Endothelial cell of umbilical vein (primary cell): ENCODE measurements around the gene ZNF138. TPM values are rescaled to one million over a fixed set of nuclear protein-coding genes. Genes with fewer than 3 reads are reported as not detected.

Experiments used
- BruUV-seq: library from RNA; stranded (reverse); fragments of 400-500 nt; replicated peaks from 2 replicates; lab custom pipeline; 2021; lab: Mats Ljungman, UMichigan
- CTCF ChIA-PET: fragments of 300-600, 350-600 bp; sonication (Branson Sonifier 250); formaldehyde crosslinking; loops from one replicate; lab custom pipeline; 2021; ENCODE audit warnings: antibody characterized with exemption, inconsistent platforms; lab: Charles Lee
- POLR2A ChIA-PET: fragments of 300-600, 350-600 bp; sonication (Branson Sonifier 250); formaldehyde crosslinking; loops from one replicate; lab custom pipeline; 2021; ENCODE audit warnings: antibody characterized with exemption, inconsistent platforms; lab: Charles Lee
- DNase-seq: peaks from one replicate; pipeline ENCODE4 v3.0.0-alpha.2; 2011; ENCODE audit warnings: low read depth, low spot score
- FAIRE-seq: peaks from 2 replicates; lab custom pipeline; 2011; peaks lifted over from hg19 to GRCh38; lab: Jason Lieb, UNC
- H2AFZ ChIP-seq: 2 replicates; pipeline ENCODE4 v1.6.0; 2012; ENCODE audit warnings: low read depth, low read length, control low read depth, inconsistent platforms
- H3K27ac ChIP-seq: 2 replicates; pipeline ENCODE4 v1.5.1; 2011; ENCODE audit warnings: low read depth, mild to moderate bottlenecking, control low read depth, low read length, moderate library complexity; ENCODE audit not compliant: insufficient read depth
- H3K27me3 ChIP-seq, 2 experiments: 2 replicates each; pipeline versions ENCODE4 v1.6.0 to v1.6.1; 2011; ENCODE audit warnings: low read length in 2 of 2, mixed read lengths in 1 of 2; ENCODE audit not compliant: control insufficient read depth in 2 of 2, insufficient read depth in 2 of 2
- H3K36me3 ChIP-seq, 2 experiments: 2 replicates in 1 of 2; 3 replicates in 1 of 2; pipeline ENCODE4 v1.5.1; 2011; ENCODE audit warnings: low read length in 2 of 2, mild to moderate bottlenecking in 1 of 2, moderate library complexity in 1 of 2; ENCODE audit not compliant: control insufficient read depth in 2 of 2, insufficient read depth in 2 of 2; ENCODE audit errors: extremely low read depth in 1 of 2
- H3K4me1 ChIP-seq: 3 replicates; pipeline ENCODE4 v1.5.1; 2011; ENCODE audit warnings: mild to moderate bottlenecking, low read length; ENCODE audit not compliant: control insufficient read depth, insufficient read depth; ENCODE audit errors: extremely low read depth
- H3K4me2 ChIP-seq: 2 replicates; pipeline ENCODE4 v1.6.1; 2011; ENCODE audit warnings: low read length, control low read depth, mixed read lengths; ENCODE audit not compliant: insufficient read depth
- H3K4me3 ChIP-seq, 3 experiments: fragments of 200-600 bp in 1 of 3; sonication (generic), shearing (Covaris generic) in 1 of 3; replicated peaks in 1 of 3; 2 replicates each; pipeline ENCODE4 v1.5.1; 2011 to 2016; ENCODE audit warnings: control low read depth in 3 of 3, low read length in 3 of 3, mild to moderate bottlenecking in 2 of 3, inconsistent platforms in 1 of 3, low read depth in 1 of 3, moderate library complexity in 1 of 3; ENCODE audit not compliant: insufficient read depth in 1 of 3
- H3K79me2 ChIP-seq: 2 replicates; pipeline ENCODE4 v1.6.0; 2012; ENCODE audit warnings: low read length, inconsistent platforms; ENCODE audit not compliant: control insufficient read depth, insufficient read depth
- H3K9ac ChIP-seq: replicated peaks from 2 replicates; pipeline ENCODE3; 2011; ENCODE audit warnings: low read length, control low read depth; ENCODE audit not compliant: insufficient read depth; ENCODE audit errors: extremely low read depth
- H3K9me1 ChIP-seq: replicated peaks from 3 replicates; pipeline ENCODE4 v1.6.0; 2011; ENCODE audit warnings: mild to moderate bottlenecking, low read length; ENCODE audit not compliant: control insufficient read depth, insufficient read depth; ENCODE audit errors: extremely low read depth
- H3K9me3 ChIP-seq: replicated peaks from 2 replicates; pipeline ENCODE4 v1.5.1; 2012; ENCODE audit warnings: low read length, inconsistent platforms; ENCODE audit not compliant: control insufficient read depth, insufficient read depth
- H4K20me1 ChIP-seq: replicated peaks from 2 replicates; pipeline ENCODE3; 2011; ENCODE audit warnings: mild to moderate bottlenecking, low read length; ENCODE audit not compliant: control insufficient read depth, insufficient read depth; ENCODE audit errors: extremely low read depth
- CTCF ChIP-seq, 2 donors: IDR thresholded peaks; 1 replicate in 1 of 2; 2 replicates in 1 of 2; pipeline ENCODE4 v1.5.1; 2011; ENCODE audit warnings: low read length in 2 of 2, mild to moderate bottlenecking in 2 of 2, moderate library complexity in 2 of 2, control low read depth in 1 of 2, inconsistent platforms in 1 of 2, low read depth in 1 of 2; ENCODE audit not compliant: insufficient read depth in 1 of 2; ENCODE audit errors: extremely low read depth in 1 of 2
- EZH2 ChIP-seq: IDR thresholded peaks from 2 replicates; pipeline ENCODE4 v1.6.1; 2012; ENCODE audit warnings: borderline replicate concordance, low read depth, mild to moderate bottlenecking, moderate library complexity, low read length, inconsistent platforms; ENCODE audit not compliant: severe bottlenecking
- FOS ChIP-seq: IDR thresholded peaks from 2 replicates; pipeline ENCODE4 v1.6.1; 2011; ENCODE audit warnings: mild to moderate bottlenecking, low read length, moderate library complexity, borderline replicate concordance; ENCODE audit not compliant: insufficient read depth
- GATA2 ChIP-seq: IDR thresholded peaks from 2 replicates; pipeline ENCODE4 v1.7.0; 2011; ENCODE audit warnings: low read depth, mild to moderate bottlenecking, moderate library complexity, mixed read lengths, low read length; ENCODE audit not compliant: insufficient read length, insufficient read depth
- JUN ChIP-seq: IDR thresholded peaks from 2 replicates; pipeline ENCODE4 v1.6.1; 2011; ENCODE audit warnings: borderline replicate concordance, low read depth; ENCODE audit not compliant: insufficient read length, insufficient read depth
- MAX ChIP-seq: IDR thresholded peaks from 2 replicates; pipeline ENCODE4 v1.6.1; 2011; ENCODE audit not compliant: insufficient read depth, insufficient read length
- MYC ChIP-seq: IDR thresholded peaks from one replicate; pipeline ENCODE4 v1.6.1; 2011; ENCODE audit warnings: mild to moderate bottlenecking, low read depth, low read length
- POLR2A ChIP-seq: IDR thresholded peaks from 2 replicates; pipeline ENCODE4 v1.6.1; 2012; ENCODE audit warnings: low read depth, mild to moderate bottlenecking, control low read depth, low read length
- POLR2AphosphoS5 ChIP-seq: IDR thresholded peaks from 2 replicates; pipeline ENCODE4 v1.6.1; 2012; ENCODE audit warnings: low read depth, mild to moderate bottlenecking, control low read depth, low read length, moderate library complexity; ENCODE audit not compliant: insufficient read depth
- dilution Hi-C: fragments of 300-500 bp; cut with MboI; formaldehyde crosslinking; loops from one replicate; pipeline ENCODE4 v1.15.0; 2019; ENCODE audit warnings: low sequenced_read_pairs; ENCODE audit not compliant: extremely low pct_ligation_motif_present
- intact Hi-C: fragments of 100-400 bp; cut with micrococcal nuclease; formaldehyde crosslinking; loops from one replicate; pipeline ENCODE4 v1.10.0; 2022
- polyA plus RNA-seq, 4 experiments: library from polyadenylated mRNA; depleted of rRNA in 3 of 4; stranded (reverse) in 3 of 4; unstranded in 1 of 4; fragments of >200 nt; gene quantifications; 2 replicates each; pipeline versions ENCODE4 v1.2.1 to v1.2.3, GENCODE V29; 2011 to 2012; ENCODE audit warnings: missing spikeins in 1 of 4
- total RNA-seq: library from RNA; stranded (reverse); gene quantifications from 2 replicates; pipeline ENCODE4 v1.2.3, GENCODE V29; 2021

ZNF138 gene
- total and polyA plus RNA-seq, 2 donors (not counting 3 experiments of a cell fraction or from before 2014, with no cell fraction given): 2.0 to 3.3 TPM

GRCh38 chr7:64849924-64850499 is 55.8 kb downstream of the ZNF138 start:
- DNase-seq (no peak), FAIRE-seq (no peak)
- Histone ChIP-seq H3K27me3 (no peaks in the 10 kb centered on the region), H3K79me2 (no peaks in the 10 kb centered on the region), H3K4me1 (no peaks in the 10 kb centered on the region), H3K9me3 (no peaks in the 10 kb centered on the region), H3K27ac (no peak overlapping the region), H3K9me1 (no peaks in the 10 kb centered on the region), H3K4me3 (no peak overlapping the region), H3K9ac (no peak overlapping the region), H3K4me2 (no peak overlapping the region), H3K36me3 (no peaks in the 10 kb centered on the region), H2AFZ (no peak overlapping the region), H4K20me1 (no peaks in the 10 kb centered on the region)
- ChIA-PET CTCF (no interaction called here), POLR2A (no interaction called here)
- dilution Hi-C loops: no loop called here
- TF ChIP-seq GATA2 (no peak), EZH2 (no peak), CTCF (IDR thresholded peaks at IDR 0.05; ENCODE audit: extremely low read depth in 1 of 2, insufficient read depth in 1 of 2, low read depth in 1 of 2, low read length in 2 of 2) (no peak), POLR2AphosphoS5 (no peak), MYC (no peak), MAX (no peak), POLR2A (no peak), JUN (no peak), FOS (no peak)
- BruUV-seq: no TSS peak
- intact Hi-C loops: no loop called here
